ENCODE measurements around the gene STX5. TPM values are rescaled to one million over a fixed set of nuclear protein-coding genes. Genes with fewer than 3 reads are reported as not detected.
A peak's percentile ranks its signal among the peaks of the same experiment; 100 is the strongest.

The STX5 gene
- total and polyA plus RNA-seq, 9 of the 15 experiments (the other 6 are each of a cell fraction or from before 2014, with no cell fraction given) = 2.8 to 28.6 (median 23.7) TPM

GRCh38 chr11:62850911-62851806, 19.3 kb upstream of the STX5 start (continued):
- TF ChIP-seq SAFB2 (IDR thresholded peaks at IDR 0.05; ENCODE audit: borderline replicate concordance, low read depth, low read length, severe bottlenecking) = no peak
- TF ChIP-seq MYNN (IDR thresholded peaks at IDR 0.05) = peak; percentile 78
- no peak for TF ChIP-seq MYNN (CRISPR knock-in tag; IDR thresholded peaks at IDR 0.05)
- no peak for TF ChIP-seq ZKSCAN3 (CRISPR knock-in tag; IDR thresholded peaks at IDR 0.05)
- TF ChIP-seq TCF7L2 (IDR thresholded peaks at IDR 0.05; ENCODE audit: low read depth, low read length) = no peak
- peak; percentile 96 for TF ChIP-seq SUPT5H (IDR thresholded peaks at IDR 0.05)
- TF ChIP-seq ELF2 (CRISPR knock-in tag; IDR thresholded peaks at IDR 0.05) = 0 out of 2 replicates have a peak, but pooled peaks have one; percentile 20
- TF ChIP-seq GATA2 (CRISPR knock-in tag; IDR thresholded peaks at IDR 0.05) = no peak
- peak; percentile 45 for TF ChIP-seq RBM39 (optimal IDR thresholded peaks at IDR 0.05; ENCODE audit: low read depth, low read length)
- peak; percentile 77 for TF ChIP-seq RUNX1 (IDR thresholded peaks at IDR 0.05; ENCODE audit: low read depth)
- peak; percentile 25 to 56; a peak in 2 of 4 replicates for TF ChIP-seq BCLAF1 (IDR thresholded peaks at IDR 0.05; ENCODE audit: borderline replicate concordance in 1 of 2, control insufficient read depth in 1 of 2, low read depth in 2 of 2, low read length in 1 of 2)
- TF ChIP-seq MAFF (IDR thresholded peaks at IDR 0.05; ENCODE audit: low read length) = peak; percentile 13; the same call in 1 of the 2 replicates
- no peak for TF ChIP-seq ZNF274 (IDR thresholded peaks at IDR 0.05; ENCODE audit: borderline replicate concordance, low read depth, low read length)
- peak; percentile 45; the same call in 1 of the 2 replicates for TF ChIP-seq RFX5 (IDR thresholded peaks at IDR 0.05; ENCODE audit: low read depth, low read length)
- TF ChIP-seq ZNF75A (CRISPR knock-in tag; IDR thresholded peaks at IDR 0.05) = no peak
- no peak for TF ChIP-seq ATF3 (IDR thresholded peaks at IDR 0.05)
- 0 out of 2 replicates have a peak, but pooled peaks have one; percentile 31 for TF ChIP-seq ATF3 (CRISPR knock-in tag; conservative IDR thresholded peaks at IDR 0.05)
- TF ChIP-seq ZBTB33 (CRISPR knock-in tag; IDR thresholded peaks at IDR 0.05) = no peak
- TF ChIP-seq U2AF2 (optimal IDR thresholded peaks at IDR 0.05; ENCODE audit: low read depth, low read length) = no peak
- TF ChIP-seq ETV5 (CRISPR knock-in tag; IDR thresholded peaks at IDR 0.05; ENCODE audit: low read depth) = no peak
- no peak for TF ChIP-seq FOXM1 (IDR thresholded peaks at IDR 0.05; ENCODE audit: low read depth)
- 0 out of 2 replicates have a peak, but pooled peaks have one; percentile 37 for TF ChIP-seq FOXM1 (CRISPR knock-in tag; IDR thresholded peaks at IDR 0.05; ENCODE audit: low read depth)
- TF ChIP-seq ZBED1 (IDR thresholded peaks at IDR 0.05) = peak; percentile 90; the same call in 1 of the 2 replicates
- TF ChIP-seq ARHGAP35 (IDR thresholded peaks at IDR 0.05; ENCODE audit: partially characterized antibody) = peak; percentile 35

All from K562 (cell line).